Activated CD4-positive, alpha-beta T cell treated with anti-CD3 and anti-CD28 coated beads for 24 hours (primary cell): ENCODE measurements around the gene TRAIP.
"Not testable (repeated sequence)": the region's sequence is repeated elsewhere in the genome, so short reads cannot be mapped to it uniquely, and the experiment has no call there.

ENCODE experiments used
- DNase-seq, 2 donors: peaks; one replicate each; pipeline ENCODE4 v3.0.0-alpha.2; 2020; ENCODE audit warnings: low read depth in 2 of 2

TRAIP gene

DNA sequence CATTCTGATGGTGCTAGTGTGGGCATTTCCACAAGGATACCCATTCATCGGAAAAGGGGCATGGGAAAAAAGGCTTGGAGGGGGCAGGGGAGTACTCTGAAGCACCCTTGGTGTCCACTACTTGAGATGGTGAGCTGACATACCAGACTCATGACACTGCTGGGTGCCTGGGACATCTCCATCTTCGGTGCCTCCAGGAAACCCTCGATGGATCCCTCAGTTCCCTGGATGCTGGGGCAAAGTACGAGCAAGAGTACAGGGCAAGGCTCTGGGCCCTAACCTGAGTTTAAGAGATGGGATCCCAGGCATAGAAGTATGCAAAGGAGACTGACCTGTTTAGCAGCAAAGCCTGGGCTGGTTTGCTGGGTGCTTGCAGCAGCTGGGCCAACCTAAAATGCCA is 64.8 kb downstream of the TRAIP start:
- no peak for DNase-seq

DNA sequence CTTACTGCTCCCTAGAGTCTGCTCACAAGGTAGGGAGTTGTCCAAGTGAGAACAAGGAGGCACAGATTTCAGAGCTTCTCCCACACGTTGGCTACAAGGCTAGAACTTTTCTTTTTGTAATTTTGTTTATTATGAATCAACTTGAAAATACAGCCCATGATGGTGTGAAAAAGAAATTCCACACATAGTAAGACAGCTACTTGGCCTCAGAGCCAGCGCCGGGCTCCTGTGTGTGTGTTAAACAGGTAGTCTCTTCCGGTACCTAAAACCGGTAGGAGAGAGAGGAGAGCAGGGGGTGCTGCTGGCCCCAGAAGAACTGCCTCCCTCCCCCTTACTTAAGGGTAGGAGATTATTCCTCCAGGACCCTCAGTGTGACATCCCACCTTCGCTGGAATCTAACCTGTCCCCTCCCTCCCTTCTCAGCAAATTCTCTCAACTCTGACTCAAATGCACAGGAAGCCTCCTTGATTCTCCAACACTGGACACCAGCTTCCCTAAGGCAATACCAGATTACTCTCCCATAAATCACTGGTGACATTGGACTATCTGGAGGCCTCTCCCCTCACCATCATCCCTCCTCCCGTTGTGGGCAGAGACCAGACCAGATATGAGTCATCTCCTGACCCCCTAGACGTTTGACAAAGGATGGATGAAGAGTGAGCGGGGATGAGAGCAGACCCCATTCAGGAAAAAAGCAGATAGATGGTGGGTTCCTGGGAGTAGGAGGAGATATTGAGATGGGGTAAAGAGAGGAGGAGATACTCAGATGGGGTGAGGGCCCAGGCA is 65.5 kb downstream of the TRAIP start:
- no peak for DNase-seq

GRCh38 chr3:49788056-49788455 is 68.3 kb downstream of the TRAIP start:
- DNase-seq: no peak

DNA sequence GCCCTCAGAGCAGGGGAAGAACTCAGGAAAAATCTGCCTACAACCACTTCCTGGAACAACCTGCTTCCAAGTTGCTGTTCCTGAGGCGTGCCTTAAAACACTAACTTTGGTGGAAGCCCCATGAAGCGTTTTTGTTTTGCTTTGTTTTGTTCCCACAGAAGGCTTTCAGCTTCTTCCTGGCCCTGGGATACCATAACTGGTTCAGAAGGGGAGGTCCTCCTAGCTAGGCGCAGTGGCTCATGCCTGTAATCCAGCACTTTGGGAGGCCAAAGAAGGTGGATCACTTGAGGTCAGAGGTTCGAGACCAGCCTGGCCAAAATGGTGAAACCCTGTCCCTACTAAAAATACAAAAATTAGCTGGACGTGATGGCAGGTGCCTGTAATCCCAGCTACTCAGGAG is 68.8 kb downstream of the TRAIP start:
- DNase-seq: no peak

DNA sequence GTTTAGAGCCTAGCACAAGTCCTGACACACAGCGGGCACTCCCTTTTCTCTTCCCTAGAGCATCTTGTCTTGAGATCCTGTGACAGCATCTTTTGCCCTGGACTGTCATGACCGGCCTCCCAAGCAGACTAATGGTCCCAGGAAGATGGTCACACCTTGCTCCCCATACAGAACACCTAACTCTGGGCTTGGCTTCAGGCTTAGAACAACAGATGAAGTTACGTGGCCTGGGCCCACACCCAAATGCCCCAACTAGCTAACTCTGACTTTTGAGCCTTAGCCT is 69.2 kb downstream of the TRAIP start:
- no peak for DNase-seq

GRCh38 chr3:49786357-49787181 is 69.8 kb downstream of the TRAIP start, which contains the start of gene IP6K1:
IP6K1 (minus strand) TSS chr3:49786542; CDS start chr3:49748040, 38,502 bp downstream.
- peak; percentile 99 for DNase-seq

- no peak for DNase-seq
Observed at GRCh38 chr3:49785565-49786356, 70.6 kb downstream of the TRAIP start.

- not testable (repeated sequence) for DNase-seq
Observed at GRCh38 chr3:49782277-49782676, 74.1 kb downstream of the TRAIP start.

DNA sequence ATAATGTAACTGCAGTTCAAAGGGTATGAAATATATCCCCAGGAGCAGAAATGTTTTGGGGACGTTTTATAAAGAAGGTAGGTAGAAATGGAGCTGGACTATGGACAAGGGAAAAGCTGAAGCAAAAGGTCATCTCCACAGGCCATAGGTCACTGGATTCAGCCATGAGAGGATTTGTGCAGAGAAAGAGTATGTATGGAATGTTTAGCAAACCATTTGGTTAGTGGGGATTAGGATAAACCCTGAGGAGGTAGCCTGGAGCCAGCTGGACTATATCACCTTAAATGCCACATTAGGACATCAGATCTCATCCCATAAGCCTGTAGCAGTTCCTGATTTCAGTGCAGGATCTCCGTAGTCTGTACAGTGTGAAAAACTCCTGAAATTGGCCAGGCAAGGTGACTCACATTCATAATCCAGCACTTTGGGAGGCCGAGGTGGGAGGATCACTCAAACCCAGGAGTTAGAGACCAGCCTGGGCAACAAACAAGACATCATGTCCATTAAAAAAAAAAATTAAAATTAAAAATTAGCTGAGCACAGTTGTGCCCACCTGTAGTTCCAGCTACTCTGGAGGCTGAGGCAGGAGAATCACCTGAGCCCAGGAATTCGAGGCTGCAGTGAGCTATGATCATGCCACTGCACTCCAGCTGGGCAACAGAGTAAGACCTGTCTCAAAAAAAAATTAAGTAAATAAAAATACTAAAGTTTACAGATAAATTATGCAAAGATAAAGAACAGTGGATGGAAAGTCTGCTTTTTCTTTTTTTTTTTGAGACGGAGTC is 74.8 kb downstream of the TRAIP start:
- no peak for DNase-seq

DNA sequence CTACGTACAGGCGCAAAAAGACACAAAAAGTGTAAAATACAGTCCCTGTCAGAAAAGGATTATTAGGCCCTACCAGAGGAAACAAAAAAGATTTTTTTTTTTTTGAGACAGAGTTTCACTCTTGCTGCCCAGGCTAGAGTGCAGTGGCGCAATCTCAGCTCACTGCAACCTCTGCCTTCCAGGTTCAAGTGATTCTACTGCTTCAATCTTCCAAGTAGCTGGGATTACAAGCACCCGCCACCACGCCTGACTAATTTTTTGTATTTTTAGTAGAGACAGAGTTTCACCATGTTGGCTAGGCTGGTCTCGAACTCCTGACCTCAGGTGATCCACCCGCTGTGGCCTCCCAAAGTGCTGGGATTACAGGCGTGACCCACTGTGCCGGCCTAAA is 75.4 kb downstream of the TRAIP start:
- DNase-seq: not testable (repeated sequence)

GRCh38 chr3:49780080-49780974 is 76.0 kb downstream of the TRAIP start:
- DNase-seq: no peak

DNA sequence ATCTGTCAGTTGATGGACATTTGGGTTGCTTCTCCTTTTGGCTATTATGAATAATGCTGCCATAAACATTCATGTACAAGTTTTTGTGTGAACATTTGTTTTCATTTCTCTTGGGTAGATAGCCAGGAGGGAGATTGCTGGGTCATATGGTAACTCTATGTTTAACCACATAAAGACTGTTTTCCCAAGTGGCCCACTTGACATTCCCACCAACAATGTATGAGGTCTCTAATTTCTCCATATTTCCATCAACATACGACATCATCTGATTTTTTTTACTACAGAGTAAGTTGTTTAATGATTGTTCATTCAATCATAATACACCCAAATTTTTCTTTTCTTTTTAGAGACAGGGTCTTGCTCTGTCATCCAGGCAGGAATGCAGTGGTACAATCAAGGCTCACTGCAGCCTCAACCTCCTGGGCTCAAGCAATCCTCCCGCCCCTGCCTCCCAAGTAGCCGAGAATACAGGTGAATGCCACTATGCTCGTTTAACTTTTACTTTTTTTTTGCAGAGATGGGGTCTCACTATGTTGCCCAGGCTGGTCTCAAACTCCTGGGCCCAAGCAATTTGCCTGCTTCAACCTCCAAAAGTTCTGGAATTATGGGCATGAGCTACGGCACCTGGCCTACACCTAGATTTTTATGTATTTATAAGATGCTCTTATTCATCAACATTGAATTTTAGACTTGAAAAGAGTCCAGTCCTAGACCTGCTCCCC is 76.8 kb downstream of the TRAIP start:
- DNase-seq: no peak
